ENCODE results near the gene TREM2. TPM values are rescaled to one million over a fixed set of nuclear protein-coding genes. Genes with fewer than 3 reads are reported as not detected.

Gene TREM2
- 0.09 TPM in 1 of 2 replicates, not detected in the other for total RNA-seq

GRCh38 chr6:41162687-41163418 is at the start of gene TREM2:
TREM2 (minus strand) TSS chr6:41163116; CDS start chr6:41163082, 34 bp downstream.

GRCh38 chr6:41200901-41201763 is 38.2 kb upstream of the TREM2 start, which contains the start of gene TREML2:
TREML2 (minus strand) TSS chr6:41201149; CDS start chr6:41201008, 141 bp downstream.

DNA sequence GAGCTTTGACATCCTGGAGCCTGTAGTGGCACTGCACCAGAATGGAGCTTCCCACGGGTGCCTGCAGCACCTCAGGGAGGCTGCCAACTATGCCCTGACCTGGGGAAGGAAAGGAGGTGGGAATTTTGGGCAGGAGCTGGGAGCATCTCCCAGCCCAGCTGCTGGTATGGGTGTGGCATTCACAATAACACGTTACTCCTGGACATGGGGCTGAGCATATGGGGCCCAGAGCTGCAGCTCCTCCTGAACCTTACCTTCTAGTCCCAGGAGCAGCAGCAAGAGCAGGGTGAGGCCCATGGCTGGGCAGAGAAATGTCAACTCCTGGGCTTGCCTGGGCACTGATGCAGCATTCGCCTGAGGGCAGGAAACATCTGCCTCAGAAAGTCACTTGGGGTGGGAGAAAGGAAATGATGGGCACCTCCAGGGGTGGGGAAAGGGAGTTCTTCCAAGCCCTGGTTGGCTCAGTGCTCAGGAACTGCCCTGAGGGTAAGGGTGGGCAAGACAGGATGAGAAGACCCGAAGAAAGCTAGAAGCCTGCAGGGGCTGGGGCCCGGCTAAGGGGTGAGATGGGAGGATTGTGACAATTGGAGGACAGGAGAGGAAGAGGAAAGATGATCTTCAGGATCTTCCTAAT is 8.8 kb downstream of the TREM2 start, which contains the start of gene TREML1:
Gene TREML1, minus strand, starts transcription at position 356 of the 634 bp plus-strand sequence. Its CDS starts 59 bp downstream, at position 297.

Other genes with a start within 250 kb of the TREM2 start
- gene UNC5CL, start 123.9 kb downstream of the TREM2 start, total RNA-seq: under 0.01 and 0.26 TPM in 2 replicates
- not detected in 2 replicates for gene TSPO2, start 120.6 kb downstream of the TREM2 start, total RNA-seq
- not detected in 2 replicates for gene APOBEC2, start 109.9 kb downstream of the TREM2 start, total RNA-seq
- gene OARD1, start 90.8 kb downstream of the TREM2 start, total RNA-seq: 12.5 and 17.2 TPM in 2 replicates
- gene NFYA, start 90.1 kb downstream of the TREM2 start, total RNA-seq: 11.2 and 13.2 TPM in 2 replicates
- gene TREML1, start 8.8 kb downstream of the TREM2 start, total RNA-seq: not detected in 2 replicates
- under 0.01 TPM in 1 of 2 replicates, not detected in the other for gene TREML2, start 38.0 kb upstream of the TREM2 start, total RNA-seq
- not detected in 2 replicates for gene TREML4, start 65.2 kb upstream of the TREM2 start, total RNA-seq
- 0.16 TPM in 1 of 2 replicates, not detected in the other for gene TREM1, start 123.6 kb upstream of the TREM2 start, total RNA-seq
- not detected in 2 replicates for gene NCR2, start 172.5 kb upstream of the TREM2 start, total RNA-seq

Data from bronchial smooth muscle cell (primary cell).